Activated T-helper 1 cell treated with anti-CD3 and anti-CD28 coated beads, Interleukin-12 subunit alpha, Interleukin-12 subunit beta, Interleukin-2, Interleukin-4 antibody, amounts not matched to agents 30 ng/mL and 10 ng/mL and 1 ng/mL, durations not matched to agents 14 hours and 24 hours and 36 hours (primary cell): ENCODE results near the gene GCSH. TPM values are rescaled to one million over a fixed set of nuclear protein-coding genes. Genes with fewer than 3 reads are reported as not detected.
"Not testable (repeated sequence)": the region's sequence is repeated elsewhere in the genome, so short reads cannot be mapped to it uniquely, and the experiment has no call there.

Experiments used
- DNase-seq: peaks from one replicate; pipeline ENCODE4 v3.0.0; 2021; ENCODE audit warnings: low spot score
- H3K27ac Mint-ChIP-seq: one replicate; pipeline ENCODE4 v1.8.0; 2021; ENCODE audit warnings: mild to moderate bottlenecking, mixed read lengths
- H3K27me3 Mint-ChIP-seq: one replicate; pipeline ENCODE4 v1.8.0; 2022; ENCODE audit warnings: mild to moderate bottlenecking, moderate library complexity, mixed read lengths; ENCODE audit not compliant: insufficient read depth
- H3K36me3 Mint-ChIP-seq: one replicate; pipeline ENCODE4 v1.8.0; 2021; ENCODE audit warnings: low read depth, mixed read lengths
- H3K4me1 Mint-ChIP-seq: one replicate; pipeline ENCODE4 v1.8.0; 2021; ENCODE audit warnings: low read depth, mixed read lengths
- H3K4me3 Mint-ChIP-seq: one replicate; pipeline ENCODE4 v1.8.0; 2021; ENCODE audit warnings: mild to moderate bottlenecking, moderate library complexity, mixed read lengths
- H3K9me3 Mint-ChIP-seq: one replicate; pipeline ENCODE4 v1.8.0; 2021; ENCODE audit warnings: mixed read lengths
- intact Hi-C: fragments of 100-400 bp; cut with micrococcal nuclease; formaldehyde crosslinking; loops from one replicate; pipeline ENCODE4 v1.15.1; 2024
- total RNA-seq: library from RNA; stranded (reverse); gene quantifications from 2 replicates; pipeline ENCODE4 v1.2.3, GENCODE V29; 2022

Gene GCSH
- total RNA-seq, 1 donor from 2014 or later = 19.1 TPM

- Mint-ChIP-seq H3K36me3 (no peaks in the 10 kb centered on the region), H3K4me1 (no peaks in the 10 kb centered on the region), H3K4me3 (no peak overlapping the region), H3K9me3 (no peaks in the 10 kb centered on the region), H3K27ac (no peak overlapping the region), H3K27me3 (no peaks in the 10 kb centered on the region)
- DNase-seq = no peak
- intact Hi-C loops = no loop called here
These were observed 25.3 kb upstream of the GCSH start for GRCh38 chr16:81121474-81121990.

GRCh38 chr16:81117436-81117835 is 21.2 kb upstream of the GCSH start:
- H3K4me1 Mint-ChIP-seq = no peaks in the 10 kb centered on the region
- DNase-seq = no peak
- H3K9me3 Mint-ChIP-seq = no peaks in the 10 kb centered on the region
- intact Hi-C loops = no loop called here
- H3K27ac Mint-ChIP-seq = no peak overlapping the region
- H3K4me3 Mint-ChIP-seq = no peak overlapping the region
- peaks cover 2% of the 10 kb centered on the region for H3K27me3 Mint-ChIP-seq
- H3K36me3 Mint-ChIP-seq = no peaks in the 10 kb centered on the region

DNA sequence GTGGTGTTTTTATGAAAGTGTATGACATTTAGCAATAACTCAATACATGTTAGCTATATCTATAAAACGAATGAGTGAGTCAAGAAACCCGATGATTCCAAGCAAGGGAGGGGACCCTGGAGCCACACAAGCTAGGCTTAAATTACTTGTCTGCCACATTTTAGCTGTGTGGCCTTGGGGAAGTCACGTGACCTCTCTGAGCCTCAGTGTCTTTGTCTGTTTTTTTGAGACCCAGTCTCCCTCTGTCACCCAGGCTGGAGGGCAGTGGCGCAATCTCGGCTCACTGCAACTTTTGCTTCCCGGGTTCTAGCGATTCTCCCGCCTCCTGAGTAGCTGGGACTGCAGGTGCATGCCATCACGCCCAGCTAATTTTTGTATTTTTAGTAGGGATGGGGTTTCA is 20.1 kb upstream of the GCSH start:
- H3K27me3 Mint-ChIP-seq = peaks cover 2% of the 10 kb centered on the region
- no peaks in the 10 kb centered on the region for H3K4me1 Mint-ChIP-seq
- intact Hi-C loops = no loop called here
- H3K27ac Mint-ChIP-seq = no peak overlapping the region
- no peak overlapping the region for H3K4me3 Mint-ChIP-seq
- H3K36me3 Mint-ChIP-seq = no peaks in the 10 kb centered on the region
- no peak for DNase-seq
- H3K9me3 Mint-ChIP-seq = no peaks in the 10 kb centered on the region

DNA sequence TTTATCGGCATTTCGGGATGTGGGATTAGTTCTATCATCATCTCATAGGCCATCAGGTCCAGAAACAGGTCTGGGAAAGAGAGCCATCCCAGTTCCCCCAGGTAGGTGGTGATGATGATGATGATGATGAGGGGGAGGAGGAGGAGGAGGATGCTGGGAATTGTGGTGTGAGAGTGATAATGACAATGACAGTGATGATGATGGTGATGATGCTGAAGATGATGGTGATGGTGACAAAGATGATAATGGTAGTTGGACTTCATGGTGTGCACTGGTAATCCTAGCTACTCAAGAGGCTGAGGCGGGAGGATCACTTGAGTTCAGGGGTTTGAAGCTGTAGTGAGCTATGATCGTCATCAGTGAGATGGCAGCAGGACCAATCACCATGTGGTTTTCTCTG is 16.3 kb upstream of the GCSH start:
- H3K4me1 Mint-ChIP-seq = no peaks in the 10 kb centered on the region
- H3K9me3 Mint-ChIP-seq = no peaks in the 10 kb centered on the region
- intact Hi-C loops = no loop called here
- H3K27me3 Mint-ChIP-seq = peaks cover 9% of the 10 kb centered on the region
- H3K36me3 Mint-ChIP-seq = no peaks in the 10 kb centered on the region
- DNase-seq = no peak
- no peak overlapping the region for H3K4me3 Mint-ChIP-seq
- no peak overlapping the region for H3K27ac Mint-ChIP-seq

DNA sequence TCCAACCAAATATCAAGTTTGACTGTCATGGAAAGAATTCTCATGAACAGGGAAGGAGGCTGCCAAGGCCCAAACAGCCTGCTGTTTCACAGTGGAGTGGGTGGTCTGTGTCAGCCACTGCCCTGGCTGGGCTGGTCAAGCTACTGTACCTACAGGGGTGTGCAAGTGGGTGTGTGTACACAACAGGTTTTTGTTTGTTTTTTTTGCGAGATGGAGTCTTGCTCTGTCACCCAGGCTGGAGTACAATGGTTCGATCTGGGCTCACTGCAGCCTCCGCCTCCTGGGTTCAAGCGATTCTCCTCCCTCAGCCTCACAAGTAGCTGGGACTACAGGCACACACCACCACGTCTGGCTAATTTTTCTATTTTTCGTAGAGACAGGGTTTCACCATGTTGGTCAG is 13.1 kb upstream of the GCSH start:
- intact Hi-C loops, H3K27ac Mint-ChIP-seq, H3K4me3 Mint-ChIP-seq, DNase-seq, H3K4me1 Mint-ChIP-seq, H3K36me3 Mint-ChIP-seq, H3K9me3 Mint-ChIP-seq: not testable (repeated sequence)
- peaks cover 11% of the 10 kb centered on the region for H3K27me3 Mint-ChIP-seq

DNA sequence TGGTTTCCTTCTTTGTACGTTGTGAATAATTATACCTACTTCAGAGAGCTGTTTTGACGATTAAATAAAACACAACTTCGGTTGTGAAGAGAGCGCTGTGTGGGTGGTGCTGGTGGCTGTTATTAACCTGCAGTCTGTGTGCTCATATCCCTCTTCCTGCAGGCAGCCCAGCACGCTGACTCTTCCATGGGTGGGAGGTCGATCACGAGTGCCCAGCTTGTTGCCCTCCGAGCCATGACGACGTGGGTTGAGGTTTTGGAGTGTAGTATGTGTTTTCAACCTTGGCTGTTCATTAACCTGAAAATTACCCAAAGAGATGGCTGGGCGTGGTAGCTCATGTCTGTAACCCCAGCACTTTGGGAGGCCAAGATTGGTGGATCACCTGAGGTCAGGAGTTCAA is 11.3 kb upstream of the GCSH start:
- no peak overlapping the region for H3K27ac Mint-ChIP-seq
- no peak for DNase-seq
- peaks cover 11% of the 10 kb centered on the region for H3K27me3 Mint-ChIP-seq
- H3K4me1 Mint-ChIP-seq = no peaks in the 10 kb centered on the region
- H3K4me3 Mint-ChIP-seq = no peak overlapping the region
- H3K36me3 Mint-ChIP-seq = no peaks in the 10 kb centered on the region
- no peaks in the 10 kb centered on the region for H3K9me3 Mint-ChIP-seq
- intact Hi-C loops = no loop called here

GRCh38 chr16:81106826-81107503 is 10.8 kb upstream of the GCSH start:
- H3K9me3 Mint-ChIP-seq = no peaks in the 10 kb centered on the region
- no peak for DNase-seq
- H3K36me3 Mint-ChIP-seq = no peaks in the 10 kb centered on the region
- peaks cover 11% of the 10 kb centered on the region for H3K27me3 Mint-ChIP-seq
- no peak overlapping the region for H3K4me3 Mint-ChIP-seq
- no peak overlapping the region for H3K27ac Mint-ChIP-seq
- intact Hi-C loops = no loop called here
- no peaks in the 10 kb centered on the region for H3K4me1 Mint-ChIP-seq

DNA sequence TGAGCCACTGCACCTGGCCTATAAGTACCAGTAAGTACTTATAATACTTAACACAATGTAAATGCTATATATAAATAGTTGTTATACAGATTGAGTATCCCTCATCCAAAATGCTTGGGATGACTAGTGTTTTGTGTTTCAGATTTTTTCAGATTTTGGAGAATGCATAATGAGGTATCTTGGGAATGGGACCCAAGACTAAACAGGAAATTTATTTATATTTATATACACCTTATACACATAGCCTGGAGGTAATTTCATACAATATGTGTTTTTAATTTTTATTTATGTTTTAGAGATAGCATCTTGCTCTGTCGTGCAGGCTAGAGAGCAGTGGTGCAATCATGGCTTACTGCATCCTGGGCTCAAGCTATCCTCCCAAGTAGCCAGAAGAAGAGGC is 9.8 kb upstream of the GCSH start:
- H3K4me3 Mint-ChIP-seq = no peak overlapping the region
- H3K4me1 Mint-ChIP-seq = no peaks in the 10 kb centered on the region
- peaks cover 11% of the 10 kb centered on the region for H3K27me3 Mint-ChIP-seq

DNA sequence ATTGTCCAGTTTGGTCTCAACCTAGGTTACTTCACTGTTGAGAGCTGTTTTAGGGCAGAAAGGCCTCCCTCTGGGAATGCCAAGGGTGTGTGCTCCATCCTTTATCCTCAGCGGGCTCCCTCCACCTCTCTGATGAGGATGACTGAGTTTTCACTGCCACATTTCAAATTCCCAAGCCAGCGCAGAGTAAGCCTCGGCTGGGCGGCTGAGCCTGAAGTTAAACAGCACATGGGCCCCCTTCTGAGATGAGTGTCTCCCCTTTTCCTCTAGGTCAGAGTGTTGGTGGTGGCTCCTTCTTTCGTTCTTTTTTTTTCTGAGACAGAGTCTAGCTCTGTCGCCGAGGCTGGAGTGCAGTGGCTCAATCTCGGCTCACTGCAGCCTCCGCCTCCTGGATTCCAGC is 5.5 kb upstream of the GCSH start:
- no peaks in the 10 kb centered on the region for H3K36me3 Mint-ChIP-seq
- peaks cover under 1% of the 10 kb centered on the region for H3K9me3 Mint-ChIP-seq
- intact Hi-C loops = no loop called here
- no peak overlapping the region for H3K27ac Mint-ChIP-seq
- peaks cover 3% of the 10 kb centered on the region for H3K27me3 Mint-ChIP-seq
- no peak for DNase-seq
- no peak overlapping the region for H3K4me3 Mint-ChIP-seq
- peaks cover under 1% of the 10 kb centered on the region for H3K4me1 Mint-ChIP-seq

More for the DNA sequence above, 9.8 kb upstream of the GCSH start:
- H3K9me3 Mint-ChIP-seq = no peaks in the 10 kb centered on the region
- no peaks in the 10 kb centered on the region for H3K36me3 Mint-ChIP-seq
- intact Hi-C loops = no loop called here
- no peak overlapping the region for H3K27ac Mint-ChIP-seq
- no peak for DNase-seq

DNA sequence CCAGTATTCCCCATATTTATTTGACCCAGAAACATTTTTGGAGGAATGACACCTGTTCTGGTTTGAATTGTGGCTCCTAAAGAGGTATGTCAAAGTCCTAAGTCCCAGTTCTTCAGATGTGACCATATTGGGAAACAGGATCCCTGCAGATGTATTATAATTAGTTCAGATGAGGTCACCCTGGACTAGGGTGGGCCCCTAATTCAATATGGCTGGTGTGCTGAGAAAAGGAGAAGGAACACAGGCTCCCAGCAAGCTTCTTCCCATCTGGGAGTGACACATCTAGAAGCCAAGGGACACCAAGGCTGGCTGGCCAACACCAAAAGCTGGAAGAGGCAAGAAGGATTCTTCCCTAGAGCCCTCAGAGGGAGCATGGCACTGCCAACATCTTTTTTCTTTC is 3.8 kb upstream of the GCSH start:
- DNase-seq = no peak
- H3K36me3 Mint-ChIP-seq = no peaks in the 10 kb centered on the region
- peaks cover 6% of the 10 kb centered on the region for H3K4me1 Mint-ChIP-seq
- intact Hi-C loops = loop anchor here (5.0 kb wide), 1 partner anchor 532 kb away; no protein-coding TSS in a partner anchor
- peaks cover 4% of the 10 kb centered on the region for H3K9me3 Mint-ChIP-seq
- H3K4me3 Mint-ChIP-seq = no peak overlapping the region
- H3K27ac Mint-ChIP-seq = no peak overlapping the region
- peaks cover 3% of the 10 kb centered on the region for H3K27me3 Mint-ChIP-seq

GRCh38 chr16:81097230-81097629 is 1.0 kb upstream of the GCSH start:
- peaks cover 4% of the 10 kb centered on the region for H3K9me3 Mint-ChIP-seq
- H3K27ac Mint-ChIP-seq = no peak overlapping the region
- H3K4me1 Mint-ChIP-seq = peaks cover 6% of the 10 kb centered on the region
- H3K27me3 Mint-ChIP-seq = peaks cover 3% of the 10 kb centered on the region
- no peaks in the 10 kb centered on the region for H3K36me3 Mint-ChIP-seq
- H3K4me3 Mint-ChIP-seq = no peak overlapping the region
- intact Hi-C loops = loop anchor here (2.0 to 5.0 kb wide), 3 partner anchors 516 to 634 kb away; no protein-coding TSS in a partner anchor
- no peak for DNase-seq

DNA sequence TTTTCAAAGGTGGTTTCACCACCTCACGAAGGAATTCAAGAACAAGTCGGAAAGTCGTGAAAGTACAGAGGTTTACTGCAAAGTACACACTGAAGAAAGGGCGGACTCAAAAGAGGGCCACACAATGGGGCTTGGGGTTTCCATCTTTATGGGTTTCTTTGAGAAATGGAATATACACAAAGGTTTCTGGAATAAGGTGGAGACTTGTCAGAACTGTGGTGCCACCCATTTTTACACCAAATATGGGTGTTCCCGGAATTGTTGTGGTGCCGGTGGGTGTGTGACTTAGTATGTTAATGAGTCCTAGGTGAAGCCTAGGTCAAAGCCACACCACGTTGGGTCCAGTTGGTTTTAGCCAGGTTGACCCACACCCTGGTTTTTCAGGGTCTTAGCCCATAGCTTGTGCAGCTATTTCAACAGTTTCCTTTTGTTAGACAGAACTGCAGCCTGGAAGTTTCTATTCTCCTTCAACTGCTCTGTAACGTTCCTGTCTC is 567 bp upstream of the GCSH start:
- peak overlapping the region; percentile 63 for H3K4me3 Mint-ChIP-seq
- no peaks in the 10 kb centered on the region for H3K36me3 Mint-ChIP-seq
- H3K27me3 Mint-ChIP-seq = peaks cover 3% of the 10 kb centered on the region
- H3K9me3 Mint-ChIP-seq = peaks cover 4% of the 10 kb centered on the region
- no peak for DNase-seq
- intact Hi-C loops = loop anchor here (1.0 to 5.0 kb wide), 7 partner anchors 19 to 634 kb away; partner anchors contain the start of genes ATMIN, C16orf46, CENPN and GAN
- H3K4me1 Mint-ChIP-seq = peaks cover 6% of the 10 kb centered on the region
- peak overlapping the region; percentile 46 for H3K27ac Mint-ChIP-seq

GRCh38 chr16:81095653-81095952 is 592 bp downstream of the GCSH start:
- DNase-seq = no peak
- intact Hi-C loops = loop anchor here (5.0 kb wide), 1 partner anchor 537 kb away; no protein-coding TSS in a partner anchor
- H3K27ac Mint-ChIP-seq = no peak overlapping the region
- H3K36me3 Mint-ChIP-seq = no peaks in the 10 kb centered on the region
- peaks cover 4% of the 10 kb centered on the region for H3K9me3 Mint-ChIP-seq
- H3K27me3 Mint-ChIP-seq = peaks cover 3% of the 10 kb centered on the region
- H3K4me1 Mint-ChIP-seq = peaks cover 6% of the 10 kb centered on the region
- peak overlapping the region; percentile 81 for H3K4me3 Mint-ChIP-seq
